Measurements from ENCODE around the gene FAM174C.

The FAM174C gene

DNA sequence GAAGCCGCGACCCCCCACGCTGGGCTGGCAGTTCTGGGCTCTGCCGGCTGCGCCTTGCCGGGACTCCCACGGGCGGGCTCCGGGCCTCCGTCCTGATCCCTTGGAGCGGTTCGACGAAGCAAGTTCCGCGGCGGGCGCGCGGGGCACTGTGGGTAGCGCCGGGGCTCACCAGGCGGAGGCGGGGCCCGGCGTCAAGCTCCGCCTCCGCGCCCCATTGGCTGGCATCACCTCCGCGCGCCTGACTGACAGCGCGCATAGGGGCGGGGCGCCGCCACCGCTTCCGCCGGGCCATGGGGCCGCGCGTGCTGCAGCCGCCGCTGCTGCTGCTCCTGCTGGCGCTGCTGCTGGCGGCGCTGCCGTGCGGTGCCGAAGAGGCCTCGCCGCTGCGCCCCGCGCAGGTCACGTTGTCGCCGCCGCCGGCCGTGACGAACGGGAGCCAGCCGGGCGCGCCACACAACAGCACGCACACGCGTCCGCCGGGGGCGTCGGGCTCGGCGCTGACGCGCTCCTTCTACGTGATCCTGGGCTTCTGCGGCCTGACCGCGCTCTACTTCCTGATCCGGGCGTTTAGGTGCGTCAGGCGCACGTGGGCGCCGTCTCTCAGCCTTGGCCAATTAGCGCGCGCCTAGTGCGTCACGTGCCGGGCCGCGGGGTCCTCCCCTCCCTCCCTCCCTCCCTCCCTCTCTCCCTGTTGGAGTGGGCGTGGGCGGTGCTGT is at the start of gene FAM174C:
FAM174C (plus strand) TSS at position 271 of the 716 bp plus-strand sequence; CDS start at position 291, 20 bp downstream.
- DNase-seq: peak; percentile 95 to 96

DNA sequence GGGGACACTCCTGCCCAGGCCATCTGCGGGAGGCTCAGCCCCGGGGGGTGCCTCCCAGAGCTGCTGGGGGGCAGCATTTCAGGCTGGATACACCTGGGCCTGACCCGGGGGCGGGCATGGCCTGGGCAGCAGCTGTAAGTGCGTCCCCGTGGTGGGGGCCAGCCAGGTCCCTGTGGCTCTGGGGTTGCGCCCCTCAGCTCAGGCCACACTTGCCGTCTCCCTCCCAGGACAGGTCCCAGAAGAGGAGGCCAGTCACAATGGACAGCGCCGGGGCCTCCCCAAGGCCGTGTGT is 49.2 kb upstream of the FAM174C start:
- no peak for DNase-seq

DNA sequence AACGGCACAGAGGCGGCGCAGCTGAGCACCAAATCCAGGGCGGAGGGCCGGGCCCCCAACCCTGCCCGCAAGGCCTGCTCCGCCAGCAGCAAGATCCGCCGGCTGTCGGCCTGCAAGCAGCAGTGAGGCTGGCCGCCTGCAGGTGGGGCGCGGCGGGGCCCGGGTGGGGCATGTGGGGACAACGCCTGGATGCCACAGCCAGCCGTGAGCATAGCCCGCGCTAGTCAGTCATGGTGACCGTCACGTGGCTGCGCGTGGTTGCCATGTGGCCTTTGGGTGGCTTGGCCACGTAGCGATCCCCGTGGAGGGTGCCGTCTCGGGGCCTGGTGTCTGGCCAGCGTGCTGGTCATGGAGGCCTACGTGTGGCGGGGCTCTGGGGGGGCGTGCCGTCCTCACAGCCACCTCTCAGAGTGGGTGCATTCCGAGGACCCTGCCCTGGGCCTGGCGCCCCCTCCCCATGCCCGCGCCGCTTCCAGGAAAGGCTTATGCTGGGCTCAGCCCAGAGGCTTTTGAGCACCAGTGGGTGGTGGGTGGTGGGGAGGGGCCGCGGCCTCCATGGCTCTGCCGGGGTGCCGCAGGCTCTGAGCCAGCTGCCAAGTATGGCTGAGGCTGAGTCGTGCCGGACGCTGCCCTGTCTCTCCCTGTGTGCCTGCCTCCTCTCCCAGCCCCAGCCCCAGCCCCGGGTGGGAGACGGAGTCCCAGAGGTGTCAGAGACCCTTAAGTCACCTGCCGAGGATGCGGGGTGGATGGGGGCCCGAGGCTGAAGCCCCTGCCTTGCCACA is 48.6 kb upstream of the FAM174C start:
- DNase-seq: no peak

DNA sequence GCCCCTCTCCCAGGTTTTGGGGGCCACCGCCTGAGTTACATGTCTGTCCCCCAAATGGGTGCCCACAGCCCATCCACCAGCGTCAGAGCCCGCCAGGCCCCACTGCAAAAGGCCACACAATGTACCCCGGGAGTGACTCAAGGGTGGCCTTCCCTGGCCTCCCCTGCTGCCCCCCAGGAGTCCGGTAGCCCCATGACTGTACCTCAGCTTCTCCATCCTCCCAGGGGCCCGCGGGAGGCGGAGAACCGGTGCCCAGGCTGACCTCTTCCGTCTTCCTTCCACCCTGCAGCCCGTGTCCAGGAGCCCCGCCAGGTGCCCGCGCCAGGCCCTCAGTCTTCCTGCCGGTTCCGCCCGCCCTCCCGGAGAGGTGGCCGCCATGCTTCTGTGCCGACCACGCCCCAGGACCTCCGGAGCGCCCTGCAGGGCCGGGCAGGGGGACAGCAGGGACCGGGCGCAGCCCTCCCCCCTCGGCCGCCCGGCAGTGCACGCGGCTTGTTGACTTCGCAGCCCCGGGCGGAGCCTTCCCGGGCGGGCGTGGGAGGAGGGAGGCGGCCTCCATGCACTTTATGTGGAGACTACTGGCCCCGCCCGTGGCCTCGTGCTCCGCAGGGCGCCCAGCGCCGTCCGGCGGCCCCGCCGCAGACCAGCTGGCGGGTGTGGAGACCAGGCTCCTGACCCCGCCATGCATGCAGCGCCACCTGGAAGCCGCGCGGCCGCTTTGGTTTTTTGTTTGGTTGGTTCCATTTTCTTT is 47.9 kb upstream of the FAM174C start:
- DNase-seq: no peak

DNA sequence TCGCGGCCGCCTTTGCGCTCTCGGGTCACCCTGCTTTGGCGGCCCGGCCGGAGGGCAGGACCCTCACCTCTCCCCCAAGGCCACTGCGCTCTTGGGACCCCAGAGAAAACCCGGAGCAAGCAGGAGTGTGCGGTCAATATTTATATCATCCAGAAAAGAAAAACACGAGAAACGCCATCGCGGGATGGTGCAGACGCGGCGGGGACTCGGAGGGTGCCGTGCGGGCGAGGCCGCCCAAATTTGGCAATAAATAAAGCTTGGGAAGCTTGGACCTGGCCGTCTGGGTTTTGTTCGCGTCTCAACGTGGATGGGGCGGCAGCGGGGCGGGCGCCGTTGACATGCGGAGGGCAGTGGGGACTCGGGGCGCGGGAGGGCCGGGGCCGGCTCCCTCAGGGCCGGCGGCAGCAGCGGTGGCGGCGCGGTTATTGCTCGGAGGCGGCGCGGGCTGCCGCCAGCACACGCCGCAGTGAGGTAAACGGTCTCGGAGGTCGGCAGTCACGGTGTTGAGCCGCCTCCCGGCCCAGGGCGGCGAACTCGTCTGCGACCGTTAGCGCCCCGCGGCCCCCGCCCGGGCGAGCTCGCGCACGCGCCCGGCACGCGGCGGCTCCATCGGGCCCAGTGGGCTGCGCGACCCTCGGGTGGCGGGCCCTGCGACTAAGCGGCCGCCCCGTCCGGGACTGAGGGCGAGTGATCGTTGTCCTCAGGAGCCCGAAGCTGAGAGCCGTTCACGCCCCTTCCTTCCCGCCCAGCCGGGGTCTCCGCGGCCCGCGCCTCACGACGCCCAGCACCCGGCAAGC is 47.0 kb upstream of the FAM174C start:
- DNase-seq: no peak

DNA sequence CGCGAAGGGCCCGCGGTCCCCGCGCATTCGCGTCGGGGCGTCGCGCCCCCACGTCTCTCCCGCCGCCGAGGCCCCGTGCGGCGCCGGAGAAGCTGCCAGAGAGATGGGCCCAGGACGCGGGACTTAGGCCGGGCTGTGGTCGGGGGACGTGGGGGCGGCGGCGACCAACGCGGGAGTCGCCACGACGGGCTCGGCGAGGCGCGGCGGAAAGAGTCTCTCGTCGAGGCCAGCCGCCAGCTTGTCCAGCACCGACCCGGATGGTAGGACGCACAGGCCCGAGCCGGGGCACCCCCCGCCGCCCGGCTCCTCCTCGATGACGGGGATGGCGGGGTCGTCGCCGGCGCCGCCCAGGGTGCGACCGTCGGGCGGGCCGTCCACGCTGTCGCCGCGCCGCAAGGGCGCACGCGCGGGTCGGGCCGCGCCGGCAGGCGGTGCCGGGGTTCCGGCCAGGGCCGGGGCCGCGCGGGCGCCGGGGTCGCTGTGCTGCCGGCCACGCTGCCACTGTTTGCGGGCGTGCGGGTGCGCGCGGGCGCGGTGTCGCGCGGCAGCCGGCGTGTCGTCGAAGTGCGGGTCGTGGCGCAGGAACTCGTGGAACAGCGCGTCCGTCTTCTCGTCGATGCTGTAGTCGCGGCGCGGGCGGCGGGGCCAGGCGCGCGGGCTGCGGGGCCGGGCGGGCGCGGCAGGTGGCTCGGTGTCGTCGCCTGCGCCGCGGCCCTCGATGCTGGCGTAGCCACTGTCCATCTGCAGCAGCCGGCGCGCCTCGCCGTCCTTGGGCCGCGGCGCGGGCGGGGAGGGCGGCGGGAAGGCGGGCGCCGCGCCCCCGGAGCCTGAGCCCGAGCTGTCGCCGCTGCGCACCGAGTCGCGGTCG is 46.0 kb upstream of the FAM174C start:
- DNase-seq: no peak

DNA sequence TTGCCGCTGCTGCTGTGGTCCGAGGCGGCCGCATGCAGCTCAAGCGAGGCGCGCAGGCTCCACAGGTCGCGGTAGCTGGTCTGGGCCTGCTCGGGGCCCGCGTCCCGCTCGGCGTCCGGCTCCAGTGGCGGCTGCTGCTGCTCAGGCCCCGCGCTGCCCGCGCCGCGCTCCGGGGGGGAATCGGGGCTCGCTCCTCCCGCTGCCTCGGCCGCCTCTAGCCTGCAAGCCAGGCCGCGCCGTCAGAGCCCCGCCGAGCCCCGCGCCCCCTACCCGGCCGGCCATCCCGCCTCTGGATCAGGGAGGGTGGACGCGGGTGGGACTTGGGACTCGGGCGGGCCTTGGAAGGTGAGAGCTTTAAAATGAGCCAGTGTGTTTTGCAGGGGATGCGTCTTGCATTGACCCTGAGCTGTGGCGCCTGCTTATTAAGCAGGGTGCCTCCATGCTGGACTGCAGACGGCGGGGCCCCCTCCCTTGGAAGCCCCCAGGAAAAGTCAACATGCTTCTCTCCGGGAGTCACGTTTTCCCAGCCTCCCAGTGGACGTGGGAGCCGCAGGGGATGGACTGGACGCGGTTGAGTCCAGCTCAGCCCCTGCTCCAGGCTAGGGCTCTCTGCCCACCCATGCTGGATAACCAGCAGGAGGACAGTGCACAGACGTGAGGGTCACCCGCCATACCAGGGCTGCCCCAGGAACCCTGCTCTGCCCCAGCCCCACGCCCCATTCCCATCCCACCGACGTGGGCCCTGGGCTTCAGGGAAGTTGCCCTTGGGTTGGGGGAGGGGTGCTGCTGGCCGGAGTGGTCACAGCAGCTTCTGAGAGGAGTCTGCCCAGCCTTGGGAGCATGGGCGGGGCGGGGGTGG is 45.2 kb upstream of the FAM174C start:
- no peak for DNase-seq

DNA sequence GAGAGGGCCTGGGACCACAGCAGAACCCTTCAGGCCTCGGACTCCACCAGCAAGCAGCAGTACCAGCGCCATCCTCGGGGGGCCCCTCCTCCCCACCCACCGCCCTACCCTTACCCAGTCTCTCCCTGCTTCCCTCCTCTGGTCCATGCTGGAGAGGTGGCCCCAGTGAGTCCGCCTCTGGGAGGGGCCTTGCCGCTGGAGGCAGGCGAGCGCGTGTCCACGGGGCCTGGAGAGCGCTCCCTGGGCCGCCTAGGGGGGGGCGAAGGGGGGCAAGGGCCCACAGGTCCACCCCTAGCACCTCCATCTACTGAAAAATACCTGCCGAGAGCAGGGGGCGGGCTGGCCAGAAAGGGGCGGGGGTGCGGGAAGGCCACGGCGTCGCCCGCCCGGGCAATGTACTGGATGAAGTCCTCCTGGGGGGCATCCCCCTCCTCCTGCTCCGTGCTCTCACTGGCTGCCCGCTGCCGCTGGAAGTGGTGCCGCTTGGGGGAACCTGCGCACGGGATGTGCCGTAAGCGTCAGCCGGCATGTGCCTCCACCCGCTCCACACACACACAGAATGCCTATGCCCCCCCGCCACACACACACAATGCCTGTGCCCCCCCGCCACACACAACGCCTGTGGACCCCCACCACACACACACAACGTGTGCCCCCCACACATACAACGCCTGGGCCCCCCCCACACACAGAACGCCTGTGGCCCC is 44.4 kb upstream of the FAM174C start:
- no peak for DNase-seq

DNA sequence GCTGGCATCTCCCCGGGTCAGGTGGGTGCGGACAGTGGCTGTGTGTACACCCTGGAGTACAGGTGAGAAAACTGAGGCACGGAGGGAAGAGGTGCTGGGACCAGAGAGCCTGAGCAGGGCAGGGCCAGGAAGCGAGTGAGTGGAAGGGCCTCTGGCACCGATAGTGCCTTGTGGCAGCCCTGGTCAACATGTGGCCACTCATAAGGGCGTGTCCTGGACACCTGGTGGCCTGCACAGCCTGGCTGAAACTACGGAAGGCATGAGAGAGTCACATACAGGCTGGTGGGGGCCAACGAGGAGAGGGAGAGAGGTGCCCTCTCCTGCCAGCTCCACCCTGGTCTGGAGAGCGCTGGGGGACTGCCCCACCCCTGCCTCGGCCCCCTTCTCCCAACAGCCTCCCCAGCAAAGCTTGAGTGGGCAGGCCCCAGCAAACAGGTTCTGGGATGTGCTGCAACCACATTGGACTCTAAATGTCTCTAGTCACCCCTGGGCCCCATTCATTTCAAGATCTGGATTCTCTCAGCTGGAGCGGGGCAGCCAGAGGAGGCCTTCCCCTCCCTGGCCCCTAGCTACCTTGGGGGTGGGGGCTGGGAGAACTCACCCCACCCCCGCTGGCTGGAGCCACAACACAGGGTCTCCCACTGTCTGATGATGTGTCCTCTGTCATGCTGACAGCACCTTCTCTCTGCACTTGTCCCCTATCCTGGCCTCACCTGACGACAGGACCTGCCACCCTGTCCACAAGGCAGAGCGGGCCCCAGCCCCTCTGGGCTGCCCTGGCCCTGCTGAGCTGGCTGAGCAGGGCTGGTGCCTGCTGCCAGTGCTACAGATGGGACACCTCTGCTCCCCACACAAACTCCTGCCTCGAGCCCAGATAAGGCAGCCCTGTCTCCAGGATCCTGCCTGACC is 43.3 kb upstream of the FAM174C start:
- no peak for DNase-seq

DNA sequence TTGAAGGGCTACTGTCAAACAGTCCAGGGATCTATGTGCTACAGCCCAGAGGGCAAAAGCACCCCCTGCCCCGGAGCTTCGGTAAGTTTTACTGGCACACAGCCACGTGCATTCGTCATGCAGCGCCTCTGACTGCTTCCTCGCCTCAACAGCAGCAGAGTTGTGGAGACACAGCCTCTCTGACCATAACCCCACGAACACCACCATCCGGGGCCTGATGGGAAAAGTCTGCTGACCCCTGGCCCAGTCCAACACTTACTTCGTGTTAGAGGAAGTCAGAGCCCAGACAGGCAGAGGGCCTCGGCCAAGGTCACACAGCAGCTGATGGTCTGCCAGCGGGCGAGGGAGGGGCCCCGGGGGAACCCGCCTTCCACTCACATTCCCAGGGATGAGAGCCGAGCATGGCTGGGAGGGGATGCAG is 42.7 kb upstream of the FAM174C start:
- no peak for DNase-seq

DNA sequence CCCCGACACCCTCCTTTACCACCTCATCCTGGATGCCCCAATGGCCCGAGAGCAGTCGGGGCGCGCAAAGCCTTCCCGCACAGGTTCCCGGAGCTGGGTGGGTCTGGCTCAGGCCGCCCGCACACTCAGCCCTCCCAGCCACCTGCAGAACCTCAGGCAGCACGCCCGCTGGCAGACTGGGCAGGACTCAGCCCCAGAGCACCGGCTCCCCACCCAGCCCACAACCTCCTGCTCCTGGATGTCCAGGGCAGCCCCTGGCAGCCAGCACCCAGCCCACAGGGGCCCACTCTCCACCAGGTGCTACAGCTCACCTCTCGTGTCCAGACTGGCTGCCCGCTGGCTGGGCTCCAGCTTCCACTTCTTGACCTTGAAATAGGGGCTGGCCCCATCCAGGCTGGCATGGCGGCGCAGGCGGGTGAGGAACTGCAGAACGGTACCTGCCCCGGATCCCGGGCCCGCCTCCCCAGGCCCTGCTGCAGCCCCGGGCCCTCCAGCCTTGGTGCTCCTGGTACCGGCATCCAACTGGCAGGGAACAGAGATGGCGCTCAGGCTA is 42.1 kb upstream of the FAM174C start:
- no peak for DNase-seq

DNA sequence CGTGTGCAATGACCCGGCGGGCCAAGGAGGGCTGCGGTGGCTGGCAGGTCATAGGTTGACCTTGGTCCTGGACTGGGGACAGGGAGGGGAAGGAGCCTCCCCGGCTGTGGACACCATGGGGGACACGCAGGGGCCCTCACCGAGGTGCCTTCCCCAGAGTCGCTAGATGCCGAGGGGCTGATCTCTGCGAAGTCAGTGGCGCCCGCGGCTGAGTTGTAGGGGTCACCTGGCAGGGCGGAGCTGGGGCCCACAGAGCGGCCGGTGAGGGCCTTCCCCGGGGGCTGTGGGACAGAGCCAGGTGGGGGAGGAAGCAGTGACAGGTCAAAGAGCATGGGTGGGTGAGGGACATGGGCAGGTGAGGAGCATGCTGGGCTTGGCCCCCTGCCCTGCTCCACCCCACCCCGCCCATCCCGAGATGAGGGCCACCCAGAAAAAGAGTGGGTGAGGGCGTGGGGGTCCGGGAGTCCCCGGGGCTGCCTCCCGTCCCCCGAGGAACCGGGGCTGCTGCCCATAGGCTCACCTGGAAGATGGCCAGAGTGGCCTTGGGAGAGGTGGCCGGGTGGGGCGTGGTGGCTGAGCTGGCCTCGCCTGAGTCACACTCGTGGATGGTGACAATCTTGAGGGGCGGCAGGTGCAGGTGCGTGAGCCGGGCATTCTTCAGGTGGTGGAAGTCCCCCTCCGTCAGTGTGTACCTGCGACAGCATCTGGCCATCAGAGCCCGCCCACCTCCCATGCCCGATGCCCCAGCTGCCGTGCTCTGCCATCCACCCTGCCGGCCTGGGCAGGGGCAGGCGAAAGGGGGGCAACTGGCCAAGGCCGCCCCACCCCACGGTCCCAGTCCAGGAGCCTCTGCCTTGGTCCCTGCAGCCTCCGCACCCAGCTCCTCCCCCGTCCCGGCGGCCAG is 41.0 kb upstream of the FAM174C start:
- no peak for DNase-seq

DNA sequence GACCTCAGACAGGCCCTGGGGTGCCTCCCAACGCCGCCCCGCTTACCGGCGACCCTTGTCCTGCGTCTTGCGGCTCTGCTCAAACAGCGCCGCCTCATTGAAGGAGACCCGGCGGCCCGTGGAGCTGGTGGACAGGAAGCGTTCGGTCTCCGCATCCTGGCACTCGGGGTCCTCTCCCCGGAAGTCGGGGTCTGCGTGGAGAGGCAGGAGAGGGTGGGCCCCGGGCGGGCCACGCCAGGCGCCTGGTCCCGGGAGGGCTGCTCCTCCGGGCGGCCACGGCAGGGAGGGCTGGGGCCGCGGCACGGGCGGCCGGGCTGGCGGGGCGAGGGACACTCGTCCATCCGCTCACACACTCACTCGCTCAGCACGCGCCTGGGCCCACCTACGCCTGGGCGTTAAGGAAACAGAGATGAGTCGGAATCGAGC is 40.4 kb upstream of the FAM174C start:
- DNase-seq: no peak

DNA sequence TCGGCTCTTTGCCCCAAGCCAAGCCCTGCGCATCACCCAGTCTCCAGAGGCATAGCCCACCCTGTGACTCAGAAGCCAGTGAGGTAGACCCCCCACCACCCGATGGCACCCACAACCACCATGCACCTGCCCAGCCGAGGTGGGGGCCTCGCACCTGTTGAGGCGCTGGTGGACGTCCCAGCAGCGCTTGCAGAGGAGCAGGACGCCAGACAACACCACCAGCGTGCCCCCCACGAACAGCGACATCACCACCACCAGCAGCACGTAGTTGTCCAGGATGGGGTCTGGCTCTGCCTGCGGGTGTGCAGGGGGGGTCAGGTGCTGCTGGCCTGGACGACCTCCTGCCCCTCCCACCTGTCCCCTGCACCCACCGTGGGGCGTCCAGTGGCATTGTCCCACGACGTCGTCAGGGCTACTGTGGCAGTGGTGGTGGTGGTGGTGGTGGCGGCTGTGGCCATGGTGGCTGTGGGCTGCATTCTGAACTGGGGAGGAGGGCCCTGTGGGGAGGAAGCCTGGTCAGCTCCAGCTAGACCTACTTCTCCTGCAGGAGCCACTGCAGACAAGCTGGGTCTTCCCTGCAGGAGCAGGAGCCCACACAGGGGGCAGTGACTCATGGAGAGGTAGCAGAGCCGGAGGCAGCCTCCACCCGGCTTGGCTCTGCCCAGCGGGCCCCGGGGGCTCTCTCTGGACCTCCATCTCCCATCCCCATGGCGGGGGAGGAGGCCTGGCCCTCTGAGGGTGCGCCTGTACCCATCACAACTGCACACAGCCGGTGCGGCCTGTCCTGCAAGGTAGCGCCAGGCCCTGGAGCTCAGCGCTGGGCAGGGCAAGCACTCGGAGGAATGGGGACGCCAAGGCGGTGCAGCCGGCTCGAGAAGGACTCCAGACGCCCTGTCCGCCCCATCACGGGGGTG is 39.4 kb upstream of the FAM174C start:
- no peak for DNase-seq

DNA sequence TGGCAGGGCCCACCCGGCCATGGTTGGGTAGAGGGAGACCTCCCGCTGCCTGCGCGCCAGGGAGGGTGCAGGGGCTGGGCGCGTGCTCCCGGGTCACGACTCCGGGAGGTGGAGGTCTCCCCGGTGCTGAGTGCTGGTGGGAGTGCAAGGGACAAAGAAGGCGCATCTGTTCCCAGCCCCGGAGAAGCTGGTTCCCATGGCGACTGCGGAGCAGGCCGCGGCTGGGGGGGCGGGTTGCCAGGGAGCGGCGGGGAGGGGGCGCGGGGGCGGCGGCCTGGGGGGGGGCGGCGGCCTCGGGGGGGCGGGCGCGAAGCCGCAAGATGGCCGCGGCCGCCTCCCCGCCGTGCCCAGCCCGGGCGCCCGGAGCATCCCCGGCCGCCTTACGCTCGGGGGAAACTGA is 38.8 kb upstream of the FAM174C start:
- DNase-seq: no peak

DNA sequence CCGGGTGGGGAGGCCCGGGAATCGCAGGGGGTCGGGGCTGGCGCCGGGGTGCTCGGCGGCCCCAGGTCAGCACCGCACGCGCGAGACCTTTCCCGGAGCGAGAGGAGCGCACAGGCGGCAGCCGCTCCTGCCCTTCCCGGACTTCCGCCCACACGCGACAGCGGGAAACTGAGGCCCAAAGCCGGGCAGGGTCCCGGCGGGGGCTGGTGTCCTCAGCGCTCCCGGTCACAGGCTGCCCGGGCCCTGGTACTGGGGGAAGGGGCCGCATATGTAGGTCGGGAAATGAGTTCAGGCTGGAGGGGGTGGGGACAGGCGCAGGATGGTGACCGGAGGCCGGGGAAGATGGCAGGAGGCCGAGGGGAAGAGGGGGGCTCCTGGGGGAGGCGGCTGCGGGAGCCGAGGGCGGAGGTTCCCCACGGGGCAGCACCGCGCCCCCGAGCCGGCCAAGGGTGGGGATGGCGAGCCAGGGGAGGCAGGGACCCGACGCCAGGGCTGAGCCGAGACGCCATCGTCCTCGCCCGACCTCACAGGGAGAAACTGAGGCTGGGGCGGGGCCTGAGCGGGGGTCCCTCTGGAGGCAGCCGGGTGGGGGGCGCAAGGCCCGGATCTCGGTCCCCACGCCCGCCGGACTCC is 38.2 kb upstream of the FAM174C start:
- no peak for DNase-seq

Measured in activated CD4-positive, alpha-beta T cell treated with anti-CD3 and anti-CD28 coated beads, Interleukin-2, amount 50 U/mL, for 48 hours (primary cell).